ENCODE measurements around the gene TEX2.
"Not testable (repeated sequence)": the region's sequence is repeated elsewhere in the genome, so short reads cannot be mapped to it uniquely, and the experiment has no call there.

Gene TEX2

GRCh38 chr17:64236827-64237403 is 26.1 kb downstream of the TEX2 start:
- no peak for DNase-seq (ENCODE audit: low spot score)

DNA sequence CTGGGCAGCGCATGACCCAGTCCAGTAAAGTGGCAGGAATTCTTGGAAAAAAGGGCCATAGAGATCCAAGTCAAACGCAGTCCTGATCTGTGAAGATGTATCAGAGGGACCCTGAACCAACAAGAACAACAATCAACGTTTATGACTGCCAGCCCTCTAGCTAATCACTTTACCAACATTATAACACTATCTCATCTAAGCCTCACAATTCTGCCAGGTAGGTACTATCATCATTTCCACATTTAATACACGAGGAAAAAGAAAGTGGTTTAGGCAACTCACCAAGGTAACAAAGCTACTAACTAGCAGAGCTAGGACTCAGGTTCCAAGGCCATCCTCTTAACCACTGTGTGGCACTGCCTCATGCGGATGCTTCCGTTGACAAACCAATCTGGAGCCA is 28.1 kb downstream of the TEX2 start:
- no peak for DNase-seq (ENCODE audit: low spot score)

DNA sequence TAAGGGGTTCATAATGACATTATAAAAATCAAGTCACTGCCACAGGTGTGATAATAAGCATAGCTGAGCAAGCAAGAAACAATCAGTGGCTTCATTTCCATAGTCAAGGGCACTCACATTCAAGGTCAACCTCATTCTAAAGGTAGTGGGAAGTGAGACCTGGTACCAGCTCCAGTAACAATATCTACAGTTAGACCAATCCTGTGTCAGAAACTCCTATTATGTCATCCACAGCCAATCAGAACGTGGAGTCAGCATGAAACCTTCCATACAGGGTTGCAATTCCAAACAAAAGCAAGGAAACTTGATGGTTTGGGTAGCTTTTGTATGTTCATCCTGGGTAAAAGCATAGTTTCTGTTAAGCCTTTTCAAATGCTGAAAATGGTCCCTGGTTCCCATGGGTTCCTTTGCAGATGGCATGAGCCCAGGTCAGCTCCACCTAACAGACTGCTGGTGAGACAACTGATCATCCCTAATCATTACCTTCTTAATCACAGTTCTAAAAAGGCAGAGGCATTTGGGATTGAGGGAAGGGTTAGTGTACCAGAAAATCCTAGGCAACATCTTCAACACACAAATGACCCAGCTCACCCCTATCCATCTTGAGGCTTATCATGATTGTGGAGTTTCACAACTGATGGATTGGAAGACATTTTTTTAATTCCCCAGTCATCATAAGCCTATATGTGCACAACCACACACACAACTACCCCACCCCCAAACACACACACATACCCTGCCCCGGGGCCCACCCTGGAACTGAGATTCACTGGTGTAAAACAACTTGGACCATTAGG is 30.4 kb downstream of the TEX2 start:
- no peak for DNase-seq (ENCODE audit: low spot score)

DNA sequence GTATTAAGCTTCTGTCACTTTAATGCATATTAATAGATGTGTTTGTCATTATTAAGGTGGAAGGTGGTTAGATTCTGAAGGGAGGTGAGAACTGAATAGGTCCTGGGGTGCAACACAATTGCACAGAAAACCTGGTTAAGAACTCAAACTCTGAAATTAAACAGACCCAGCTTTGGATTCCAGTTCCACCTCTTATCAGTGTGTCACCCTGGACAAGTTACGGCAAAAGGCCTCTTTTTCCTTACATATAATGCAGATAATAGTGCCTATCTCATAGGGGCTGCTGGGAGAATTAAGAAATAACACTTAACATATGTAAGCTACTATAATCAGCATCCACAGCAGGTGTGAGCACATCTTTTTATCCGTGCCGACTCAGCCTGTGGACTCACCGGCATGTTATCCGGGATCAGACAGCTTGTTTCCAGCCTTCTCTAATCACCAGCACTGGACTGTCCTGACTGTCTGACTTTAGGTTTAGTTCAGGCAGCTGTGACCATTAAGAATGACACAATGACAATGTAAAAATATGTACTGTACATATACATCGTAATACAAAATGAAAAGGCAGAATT is 31.4 kb downstream of the TEX2 start:
- DNase-seq (ENCODE audit: low spot score): no peak

- DNase-seq (ENCODE audit: low spot score): no peak
Measured at GRCh38 chr17:64230791-64231408, 32.2 kb downstream of the TEX2 start.

GRCh38 chr17:64229815-64230728 is 33.0 kb downstream of the TEX2 start:
- no peak for DNase-seq (ENCODE audit: low spot score)

- no peak for DNase-seq (ENCODE audit: low spot score)
Measured at GRCh38 chr17:64226132-64226531, 36.9 kb downstream of the TEX2 start.

DNA sequence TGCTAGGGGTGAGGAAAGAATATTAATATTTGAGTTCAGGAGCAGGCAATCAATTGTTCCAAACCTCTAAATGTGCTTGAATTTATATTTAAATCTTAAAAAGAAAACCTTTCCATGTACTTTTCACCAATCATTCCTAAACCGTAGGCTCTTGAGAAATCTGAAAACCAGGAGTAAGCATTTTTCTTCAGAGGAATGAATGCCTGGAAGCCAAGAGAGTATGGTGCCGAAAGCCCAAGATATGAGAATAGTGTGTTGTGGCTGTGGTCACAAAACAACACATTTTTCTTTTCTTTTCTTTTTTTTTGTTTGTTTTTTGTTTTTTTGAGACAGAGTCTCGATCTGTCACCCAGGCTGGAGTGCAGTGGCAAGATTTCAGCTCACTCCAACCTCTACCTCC is 37.6 kb downstream of the TEX2 start:
- DNase-seq (ENCODE audit: low spot score): no peak

GRCh38 chr17:64223931-64224629 is 39.0 kb downstream of the TEX2 start:
- no peak for DNase-seq (ENCODE audit: low spot score)

DNA sequence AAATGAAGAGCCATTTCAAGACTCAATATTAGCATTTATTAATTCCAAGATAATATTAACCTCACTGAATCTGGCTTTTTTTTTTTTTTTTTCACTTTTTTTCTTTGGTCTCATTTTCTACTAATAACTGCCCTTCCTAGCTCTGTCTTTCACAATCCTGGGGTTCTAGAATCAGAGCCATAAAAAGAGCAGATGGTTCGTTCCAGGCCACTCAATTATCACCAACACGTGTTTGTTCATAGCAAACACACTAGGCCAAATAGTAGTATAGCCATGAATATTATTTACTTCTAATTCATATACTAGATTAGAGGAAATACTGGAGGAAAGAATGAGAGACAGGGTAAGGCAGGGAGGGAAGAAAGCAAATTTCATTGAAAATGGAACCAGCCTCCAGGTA is 39.8 kb downstream of the TEX2 start:
- no peak for DNase-seq (ENCODE audit: low spot score)

DNA sequence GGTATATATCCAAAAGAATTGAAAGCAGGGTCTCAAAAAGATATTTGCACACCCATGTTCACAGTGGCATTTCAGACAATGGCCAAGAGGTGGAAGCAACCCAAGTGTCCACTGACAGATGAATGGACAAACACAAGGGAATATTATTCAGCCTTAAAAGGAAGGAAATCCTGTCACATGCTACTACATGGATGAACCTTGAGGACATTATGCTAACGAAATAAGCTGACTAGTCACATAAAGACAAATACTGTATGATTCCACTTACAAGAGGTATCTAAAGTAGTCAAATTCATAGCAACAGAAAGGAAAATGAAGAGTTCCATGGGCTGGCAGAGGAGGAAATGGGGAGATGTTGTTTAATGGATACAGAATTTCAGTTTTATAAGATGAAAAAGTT is 41.4 kb downstream of the TEX2 start:
- DNase-seq (ENCODE audit: low spot score): no peak

- not testable (repeated sequence) for DNase-seq (ENCODE audit: low spot score)
Measured at GRCh38 chr17:64220604-64221003, 42.5 kb downstream of the TEX2 start.

- no peak for DNase-seq (ENCODE audit: low spot score)
Measured at GRCh38 chr17:64219571-64219970, 43.5 kb downstream of the TEX2 start.

DNA sequence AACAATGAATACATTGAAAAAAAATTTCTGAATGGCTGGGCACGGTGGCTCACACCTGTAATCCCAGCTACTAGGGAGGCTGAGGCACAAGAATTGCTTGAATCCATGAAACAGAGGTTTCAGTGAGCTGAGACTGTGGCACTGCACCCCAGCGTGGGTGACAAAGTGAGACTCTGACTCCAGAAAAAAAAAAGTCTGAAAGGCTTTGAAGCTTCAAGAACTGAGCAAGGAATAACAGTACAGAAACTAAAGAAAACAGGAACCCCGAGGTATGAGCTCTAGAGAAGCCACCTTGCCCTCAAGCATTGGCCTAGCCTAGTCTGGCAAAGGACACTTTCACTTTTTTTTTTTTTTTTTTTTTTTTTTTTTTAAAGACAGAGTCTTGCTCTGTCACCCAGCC is 45.0 kb downstream of the TEX2 start:
- DNase-seq (ENCODE audit: low spot score): no peak

GRCh38 chr17:64217249-64217691 is 45.8 kb downstream of the TEX2 start:
- no peak for DNase-seq (ENCODE audit: low spot score)

- no peak for DNase-seq (ENCODE audit: low spot score)
Measured at GRCh38 chr17:64216338-64217248, 46.5 kb downstream of the TEX2 start.

DNA sequence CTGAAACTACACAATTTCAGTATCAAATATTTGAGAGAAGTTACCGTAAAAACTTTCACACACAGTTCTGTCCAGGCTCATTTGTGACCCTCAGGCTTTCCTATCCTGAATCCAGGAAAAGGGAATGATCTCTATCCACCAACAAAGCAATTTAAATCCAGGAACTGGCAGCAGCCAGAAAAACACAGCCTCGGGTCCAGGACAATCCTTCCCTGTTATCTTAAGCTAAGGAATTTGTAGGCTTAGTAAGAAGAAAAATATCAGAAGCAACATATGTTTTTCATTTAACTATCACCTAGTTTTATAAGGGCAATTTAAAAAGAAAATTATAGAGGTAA is 47.1 kb downstream of the TEX2 start:
- no peak for DNase-seq (ENCODE audit: low spot score)

GRCh38 chr17:64214950-64215349 is 48.1 kb downstream of the TEX2 start:
- DNase-seq (ENCODE audit: low spot score): no peak

- no peak for DNase-seq (ENCODE audit: low spot score)
Measured at GRCh38 chr17:64213995-64214811, 48.9 kb downstream of the TEX2 start.
